Stimulated activated CD8-positive, alpha-beta memory T cell treated with anti-CD3 and anti-CD28 coated beads, Interleukin-4, amount 100 ng/mL, for 48 hours (primary cell): Measurements from ENCODE around the gene ATP2A2.
A peak's percentile ranks its signal among the peaks of the same experiment; 100 is the strongest.
"Not testable (repeated sequence)": the region's sequence is repeated elsewhere in the genome, so short reads cannot be mapped to it uniquely, and the experiment has no call there.

Source experiments
- DNase-seq: peaks from one replicate; pipeline ENCODE4 v3.0.0-alpha.2; 2020

ATP2A2 gene

GRCh38 chr12:110343736-110344555 is 62.9 kb downstream of the ATP2A2 start:
- DNase-seq, result no peak

- no peak for DNase-seq
Measured at GRCh38 chr12:110344657-110345056, 63.6 kb downstream of the ATP2A2 start.

- no peak for DNase-seq
Measured at GRCh38 chr12:110345176-110345661, 64.2 kb downstream of the ATP2A2 start.

GRCh38 chr12:110345963-110346362 is 64.9 kb downstream of the ATP2A2 start:
- DNase-seq, result no peak

- DNase-seq, result no peak
Measured at GRCh38 chr12:110347767-110348166, 66.7 kb downstream of the ATP2A2 start.

GRCh38 chr12:110348431-110349059 is 67.5 kb downstream of the ATP2A2 start:
- DNase-seq, result no peak

- no peak for DNase-seq
Measured at GRCh38 chr12:110349096-110349495, 68.0 kb downstream of the ATP2A2 start.

GRCh38 chr12:110349514-110350151 is 68.6 kb downstream of the ATP2A2 start:
- DNase-seq, result peak; percentile 50

GRCh38 chr12:110351119-110351518 is 70.1 kb downstream of the ATP2A2 start:
- no peak for DNase-seq

GRCh38 chr12:110352401-110352800 is 71.4 kb downstream of the ATP2A2 start:
- no peak for DNase-seq

GRCh38 chr12:110353211-110353965 is 72.3 kb downstream of the ATP2A2 start:
- no peak for DNase-seq

GRCh38 chr12:110354172-110354780 is 73.2 kb downstream of the ATP2A2 start:
- DNase-seq, result no peak

- DNase-seq, result peak; percentile 45
Measured at GRCh38 chr12:110355073-110355472, 74.0 kb downstream of the ATP2A2 start.

- DNase-seq, result not testable (repeated sequence)
Measured at GRCh38 chr12:110358384-110359097, 77.5 kb downstream of the ATP2A2 start.

- no peak for DNase-seq
Measured at GRCh38 chr12:110361216-110361615, 80.2 kb downstream of the ATP2A2 start.

- DNase-seq, result no peak
Measured at GRCh38 chr12:110365489-110366320, 84.7 kb downstream of the ATP2A2 start.

GRCh38 chr12:110366321-110367142 is 85.5 kb downstream of the ATP2A2 start:
- no peak for DNase-seq

GRCh38 chr12:110367181-110367864 is 86.3 kb downstream of the ATP2A2 start:
- DNase-seq, result no peak

GRCh38 chr12:110369992-110370391 is 88.9 kb downstream of the ATP2A2 start:
- DNase-seq, result no peak
